HG03039 (cell line): ENCODE measurements around the gene ZPR1.

Experiments used
- ATAC-seq: cut with Tn5 transposase; IDR thresholded peaks from one replicate; pipeline ENCODE4 v1.9.1; 2021; ENCODE audit warnings: mild to moderate bottlenecking, moderate library complexity; ENCODE audit not compliant: unreplicated experiment

Gene ZPR1

DNA sequence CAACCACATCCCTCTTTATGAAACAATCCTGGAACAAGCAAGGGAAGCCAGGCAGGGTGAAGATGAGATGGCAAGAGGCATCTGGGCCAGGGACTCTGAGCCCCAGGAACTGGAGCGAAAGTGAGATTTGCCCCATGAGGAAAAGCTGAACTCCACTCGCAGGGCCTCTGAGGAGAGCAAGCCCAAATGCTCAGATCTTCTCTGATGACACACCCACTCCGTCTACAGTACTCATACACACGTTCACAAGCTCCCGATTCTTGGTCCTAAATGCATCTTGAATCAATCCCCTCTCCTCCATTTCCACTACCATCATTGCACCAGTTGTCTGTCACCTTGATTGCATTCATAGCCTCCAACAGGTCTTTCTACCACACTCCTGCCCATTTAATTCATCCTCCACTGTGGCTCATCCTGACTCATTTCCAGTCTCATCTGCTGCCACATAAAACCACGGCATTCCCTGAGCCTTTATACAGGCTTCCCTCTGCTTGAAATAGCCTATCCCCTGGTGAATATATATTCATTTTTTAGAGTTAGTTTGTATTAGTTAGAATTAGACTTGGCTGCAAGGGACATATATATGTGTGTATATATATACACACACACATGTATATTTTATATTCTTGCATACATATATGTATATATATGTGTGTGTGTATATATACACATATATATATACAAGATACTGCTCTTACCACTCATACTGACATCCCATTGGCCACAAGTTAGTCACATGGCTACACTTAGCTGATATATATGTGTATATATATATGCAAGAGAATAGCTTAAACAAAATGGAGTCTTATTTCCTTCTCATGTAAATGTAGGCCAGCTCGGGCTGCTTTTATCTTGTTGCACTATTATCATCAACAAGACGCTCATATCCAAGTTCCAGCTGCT, 5.3 kb upstream of the ZPR1 start:
- ATAC-seq = no peak

DNA sequence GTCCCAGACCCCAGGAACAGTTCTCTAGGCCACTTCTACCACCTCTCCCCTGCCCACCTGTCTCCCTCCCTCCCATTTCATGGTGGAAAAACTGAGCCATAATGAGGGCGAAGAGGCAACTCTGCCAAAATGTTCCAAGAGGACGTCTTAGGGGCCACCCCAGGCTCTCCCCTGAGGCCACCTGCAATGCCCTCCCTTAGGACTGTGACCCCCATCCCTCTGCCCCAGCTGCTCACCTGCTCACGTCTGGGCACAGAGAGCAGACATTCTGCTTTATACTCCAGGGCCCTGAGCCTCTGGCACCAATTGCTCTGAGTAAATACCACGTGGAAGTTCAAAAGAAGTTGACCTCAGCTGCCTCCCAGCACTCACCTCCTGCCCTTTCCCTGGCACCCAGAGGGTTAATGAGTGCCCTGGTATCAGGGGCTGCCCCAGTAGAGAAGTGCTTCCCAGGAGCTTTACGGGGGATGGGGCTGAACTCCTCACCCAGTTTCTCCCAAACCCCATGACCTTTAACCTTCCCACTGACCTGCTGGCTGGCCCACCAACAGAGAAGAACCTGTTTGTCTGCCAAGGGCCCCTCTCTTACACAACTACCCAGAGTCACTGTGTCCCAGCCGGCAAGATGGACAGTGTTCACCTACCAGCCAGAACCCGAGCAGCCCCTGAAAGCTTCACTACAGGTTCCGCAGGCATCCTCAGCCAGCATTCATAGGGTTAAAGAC, 4.5 kb upstream of the ZPR1 start:
- ATAC-seq = no peak

DNA sequence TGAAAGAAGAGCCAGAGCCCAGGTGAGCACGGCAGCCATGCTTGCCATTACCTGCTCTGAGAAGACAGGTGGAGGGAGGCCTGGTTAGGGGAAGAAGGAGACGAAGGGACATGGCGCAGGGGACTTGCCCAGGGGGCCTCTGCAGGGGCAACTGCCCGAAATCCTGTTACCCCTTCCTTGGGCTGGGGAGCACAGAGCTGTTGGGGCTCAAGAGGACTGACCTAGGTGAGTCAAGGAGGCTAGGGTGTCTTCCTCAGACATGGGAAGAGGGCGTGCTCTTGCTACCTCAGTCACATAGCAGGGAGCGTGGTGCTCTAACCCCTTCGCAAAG, 4.0 kb upstream of the ZPR1 start, which contains the start of gene APOA5:
Gene APOA5, minus strand, starts transcription at position 67 of the 331 bp plus-strand sequence. Its CDS starts 19 bp downstream, at position 48.
- ATAC-seq = no peak

DNA sequence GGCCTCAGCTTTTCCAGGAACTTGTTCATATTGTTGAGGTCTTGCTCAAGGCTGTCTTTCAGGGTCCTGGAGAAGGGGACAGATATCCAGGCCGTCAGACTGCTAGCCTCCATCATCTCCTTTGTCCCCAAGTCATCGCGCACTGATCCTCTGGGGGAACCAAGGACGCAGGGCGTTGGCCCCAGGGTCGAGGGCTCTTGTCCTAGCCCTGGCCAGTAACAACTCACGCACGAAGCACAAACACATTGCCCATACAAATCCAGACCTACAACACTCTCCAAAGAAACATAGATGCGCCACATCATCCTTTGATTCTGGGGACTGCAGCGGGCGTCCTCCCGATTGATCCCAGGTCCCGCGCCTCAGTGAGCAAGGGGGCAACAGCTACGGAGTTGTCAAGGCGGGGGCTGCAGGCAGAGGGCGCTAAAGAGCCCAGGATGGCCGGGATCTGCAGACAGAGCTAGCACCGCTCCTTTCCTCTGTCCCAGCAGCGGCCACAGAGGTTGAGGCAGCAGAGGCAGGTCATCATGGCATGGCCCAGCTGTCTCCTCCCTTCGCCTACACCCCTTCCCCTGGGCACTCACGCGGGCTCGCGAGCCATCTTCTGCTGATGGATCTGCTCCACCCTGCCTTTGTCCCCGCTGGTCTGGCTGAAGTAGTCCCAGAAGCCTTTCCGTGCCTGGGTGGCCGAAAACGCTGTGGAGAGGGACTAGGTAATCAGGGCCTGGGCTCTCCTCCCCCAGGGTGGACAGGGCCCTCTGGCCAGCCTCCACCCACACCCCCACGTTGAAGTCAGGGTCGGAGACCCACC, 3.4 kb upstream of the ZPR1 start:
- no peak for ATAC-seq

DNA sequence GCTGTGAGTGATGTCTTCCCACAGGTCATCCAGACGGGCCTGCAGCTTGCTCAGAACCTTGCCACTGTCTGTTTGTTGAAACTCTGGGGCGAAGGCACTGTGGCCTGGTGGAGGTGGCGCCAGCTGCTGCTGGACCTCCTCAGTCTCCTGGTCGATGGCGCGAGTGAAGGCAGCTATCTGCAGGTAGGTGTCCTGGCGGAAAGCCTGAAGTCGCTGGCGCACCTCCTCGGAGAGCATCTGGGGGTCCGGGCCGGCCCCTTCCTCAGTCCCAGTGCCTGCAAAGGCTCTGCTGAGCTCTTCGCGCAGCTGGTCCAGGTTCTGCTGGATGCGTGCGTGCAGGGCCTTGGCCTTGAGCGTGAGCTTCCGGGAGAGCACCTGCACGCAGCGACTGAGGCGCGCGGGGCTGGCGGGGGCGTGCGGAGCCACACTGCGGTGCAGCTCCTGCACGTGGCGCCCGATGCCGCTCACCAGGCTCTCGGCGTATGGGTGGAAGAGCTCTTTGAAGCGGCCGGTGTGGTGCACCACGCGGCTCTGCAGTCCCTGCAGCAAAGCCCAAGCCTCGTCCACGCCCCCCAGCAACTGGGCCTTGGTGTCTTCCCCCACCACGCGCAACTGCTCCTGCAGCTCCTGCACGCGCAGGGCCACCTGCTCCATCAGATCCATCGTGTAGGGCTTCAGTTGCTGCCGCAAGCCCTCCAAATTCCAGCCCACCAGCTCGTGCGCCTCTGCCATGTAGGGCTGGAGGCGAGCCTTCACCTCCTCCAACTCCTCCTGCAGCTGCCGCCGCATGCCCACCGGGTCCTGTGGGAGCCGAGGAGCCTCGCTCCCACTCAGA, 2.6 kb upstream of the ZPR1 start:
- no peak for ATAC-seq

DNA sequence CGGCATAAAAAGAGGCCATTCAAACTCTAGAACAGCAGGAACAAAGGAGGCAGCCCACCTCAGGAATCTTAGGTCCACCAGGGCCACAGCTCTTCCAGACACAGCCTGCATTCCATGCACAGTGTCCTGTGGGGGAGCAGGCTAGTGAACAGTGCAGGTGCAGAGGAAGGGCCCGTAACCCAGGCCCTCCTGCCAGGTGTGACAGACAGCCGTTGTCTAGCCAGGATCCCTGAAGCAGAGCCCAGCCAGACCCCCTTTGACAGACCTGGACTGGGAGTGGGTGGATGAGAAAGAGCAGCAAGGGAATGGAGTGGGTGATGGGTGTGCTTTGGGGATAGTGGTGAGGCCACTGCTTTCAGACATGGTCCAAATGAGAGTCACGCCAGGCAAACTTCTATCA, 1.2 kb upstream of the ZPR1 start:
- ATAC-seq = no peak

DNA sequence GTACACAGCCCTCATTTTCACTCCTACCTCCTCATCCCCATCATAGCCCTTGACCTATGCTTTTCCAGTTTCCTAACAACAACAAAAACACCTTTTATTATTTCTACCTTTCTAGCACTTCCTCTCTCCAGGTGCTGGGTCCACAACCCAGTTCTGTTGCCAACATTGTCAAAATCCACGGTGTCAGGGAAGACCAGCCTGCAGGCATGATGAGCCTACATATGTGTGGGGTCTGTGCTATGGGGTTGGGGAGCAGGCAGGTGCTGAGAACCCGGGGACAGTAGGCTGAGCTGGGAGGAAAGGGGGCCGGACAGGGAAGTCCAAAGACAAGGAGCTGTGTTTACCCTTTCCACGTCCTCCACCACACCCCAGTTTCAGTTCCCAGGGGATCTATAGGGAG, 711 bp upstream of the ZPR1 start:
- no peak for ATAC-seq

DNA sequence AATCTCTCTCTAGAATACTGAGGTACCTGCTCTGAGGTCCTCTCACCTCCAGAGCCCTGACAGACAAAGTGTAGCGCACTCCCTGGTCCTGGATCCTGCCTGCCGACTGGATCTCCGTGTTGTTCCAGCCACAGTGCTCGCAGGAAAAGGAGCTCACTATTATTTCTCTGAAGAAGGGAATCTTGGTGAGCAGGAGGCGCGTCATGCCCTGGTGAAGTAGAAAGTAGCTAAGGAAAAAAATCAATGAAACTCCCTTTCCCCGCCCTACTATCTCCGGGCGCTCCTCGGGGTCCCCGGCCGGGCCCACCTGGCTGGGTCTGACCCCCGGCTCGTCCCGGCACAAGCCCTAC, 412 bp downstream of the ZPR1 start:
- ATAC-seq = no peak

DNA sequence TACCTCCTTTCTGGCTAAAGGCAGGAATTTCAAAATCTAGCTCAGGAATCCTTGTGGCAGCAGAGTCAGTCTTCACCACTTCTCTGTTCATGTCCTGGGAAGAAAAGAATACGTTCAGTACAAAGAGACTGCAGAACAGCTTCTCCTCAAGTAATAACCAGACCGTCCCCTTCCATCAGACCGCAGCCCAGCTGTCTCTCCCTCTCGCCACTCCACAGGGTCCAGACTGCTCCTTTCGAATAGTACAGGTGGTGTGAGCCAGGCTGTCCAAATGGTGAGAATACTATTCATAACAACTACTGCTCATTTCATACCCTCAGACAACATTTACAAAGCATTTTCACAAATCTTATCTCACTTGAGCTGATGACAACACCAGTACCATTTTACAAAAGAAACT, 857 bp downstream of the ZPR1 start:
- ATAC-seq = no peak

DNA sequence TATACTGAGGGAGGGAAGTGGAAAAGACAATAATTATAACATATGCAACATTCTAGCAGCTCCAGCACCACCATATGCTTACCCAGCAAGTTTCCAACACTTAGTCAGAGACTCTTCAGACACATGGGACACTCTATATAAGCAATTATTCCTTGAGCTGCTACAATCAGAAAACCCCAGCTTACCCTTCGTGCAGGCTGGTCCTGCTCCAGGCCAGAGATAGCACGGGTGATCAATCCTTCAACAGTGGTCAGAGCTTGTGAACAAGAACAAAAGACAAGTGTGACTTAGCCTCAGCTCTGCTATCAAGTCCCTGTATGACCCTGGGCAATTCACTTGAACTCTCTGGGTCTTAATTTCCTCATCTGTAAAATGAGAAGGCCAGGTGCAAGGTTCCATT, 1.5 kb downstream of the ZPR1 start:
- no peak for ATAC-seq

DNA sequence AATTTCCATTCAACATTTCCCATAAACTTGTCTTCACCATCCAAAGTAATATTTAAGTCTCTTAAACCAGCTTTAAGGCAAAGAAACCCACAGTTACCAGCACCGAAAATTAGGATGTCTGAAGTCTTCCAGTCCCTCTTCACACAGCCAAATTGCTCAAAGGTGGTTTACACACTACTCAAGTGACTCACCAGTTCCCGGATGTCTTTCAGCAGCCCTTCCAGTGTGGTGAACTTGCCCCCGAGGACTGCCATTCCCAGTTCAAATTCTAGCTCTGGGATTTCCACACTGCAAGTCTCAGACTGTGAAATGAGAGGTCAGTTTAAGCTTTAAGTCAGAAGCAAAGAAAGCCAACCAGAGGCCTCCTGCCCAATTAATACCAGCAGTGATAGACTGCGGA, 5.1 kb downstream of the ZPR1 start:
- no peak for ATAC-seq

DNA sequence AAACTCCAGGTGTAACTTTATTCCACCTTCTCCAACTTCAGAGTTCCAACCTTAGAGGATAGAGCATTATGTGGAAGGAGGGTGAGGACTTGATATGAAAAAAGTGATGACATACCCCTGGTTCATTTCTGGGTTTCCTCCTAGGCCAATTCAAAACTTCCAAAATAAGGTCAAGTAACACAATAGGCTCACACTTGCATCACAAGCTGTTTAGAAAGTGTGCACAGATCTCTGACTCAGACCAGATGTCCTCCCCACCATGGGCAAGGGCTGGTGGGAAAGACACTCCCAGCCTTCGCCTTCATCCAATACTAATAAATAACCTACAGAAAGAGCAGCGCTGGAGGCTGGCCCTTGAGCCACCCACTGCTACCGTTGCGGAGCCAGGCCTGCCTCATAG, 9.3 kb downstream of the ZPR1 start:
- ATAC-seq = no peak

DNA sequence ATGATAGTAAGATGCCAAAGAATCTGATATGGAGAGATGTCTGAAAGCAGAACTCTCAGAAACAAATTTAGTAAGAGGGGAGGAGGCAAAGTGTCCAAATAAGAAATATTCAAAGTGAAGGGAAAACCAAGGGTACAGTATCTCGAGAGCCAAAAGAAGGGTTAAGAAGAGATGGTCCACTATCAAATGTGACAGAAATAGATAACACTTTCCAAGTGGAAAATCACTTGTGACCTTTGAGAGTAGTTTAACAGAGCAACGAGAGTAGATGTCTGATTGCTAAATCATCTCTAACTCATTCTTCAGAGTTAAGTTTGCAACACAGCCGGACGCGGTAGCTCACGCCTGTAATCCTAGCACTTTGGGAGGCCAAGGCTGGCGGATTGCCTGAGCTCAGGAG, 10.8 kb downstream of the ZPR1 start:
- ATAC-seq = no peak

DNA sequence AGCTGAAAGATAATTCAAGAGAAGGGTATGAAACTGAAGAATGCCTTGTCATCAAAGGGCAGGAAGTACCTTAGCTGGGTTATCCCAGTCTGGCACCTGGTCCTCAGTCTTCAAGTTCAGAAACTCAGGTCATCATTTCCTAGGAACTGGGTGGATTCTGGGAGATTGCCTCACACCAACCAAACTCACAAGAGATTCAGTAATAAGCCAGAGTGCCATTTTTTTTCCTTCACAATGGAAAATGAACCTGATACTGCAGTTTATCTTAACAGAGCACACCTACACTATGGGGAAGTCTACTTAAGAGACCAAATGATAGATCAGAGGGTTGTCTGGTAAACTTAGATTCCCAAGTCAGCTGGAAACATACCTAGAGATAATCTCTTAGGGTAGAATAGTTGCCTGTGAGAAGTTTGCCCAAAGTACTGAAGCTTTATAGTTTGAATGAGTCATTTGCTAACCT, 11.3 kb downstream of the ZPR1 start:
- ATAC-seq = no peak

DNA sequence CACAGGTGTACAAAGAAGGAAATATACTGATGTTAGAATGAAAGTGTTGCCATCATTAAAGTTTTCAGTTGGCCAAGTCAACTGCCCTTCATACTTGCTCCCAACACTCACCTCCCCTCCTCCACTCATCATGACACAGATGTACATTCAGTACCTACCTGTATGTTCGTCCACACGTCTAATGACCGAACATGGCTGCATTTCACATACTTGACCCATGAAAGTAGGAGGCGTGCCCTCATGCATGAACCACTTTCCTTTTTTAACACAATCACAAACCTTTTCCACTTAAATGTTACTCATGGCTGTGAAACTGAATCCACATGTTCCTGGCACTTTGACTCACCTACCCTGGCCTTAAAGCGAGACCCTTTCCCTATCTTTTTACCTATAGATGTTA, 11.8 kb downstream of the ZPR1 start:
- ATAC-seq = no peak

DNA sequence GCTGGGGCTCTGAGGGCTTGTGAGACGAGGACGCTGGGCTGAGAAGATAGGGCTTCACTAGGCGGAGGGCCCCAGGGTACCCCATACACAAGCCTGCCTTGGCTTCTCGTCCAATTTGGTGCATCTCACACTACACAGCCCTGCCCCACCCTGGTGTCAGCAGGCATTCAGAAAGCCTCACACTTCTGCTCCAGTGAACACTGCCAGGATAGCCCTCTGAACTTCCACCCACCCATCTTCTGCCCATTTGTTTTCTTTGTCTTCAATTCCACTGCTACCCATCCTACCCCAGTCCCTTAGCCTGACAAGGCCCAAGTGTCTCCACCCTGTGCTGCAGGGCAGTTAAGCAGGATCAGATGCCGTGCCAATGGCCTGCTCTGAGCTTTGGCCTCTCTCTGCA, 13.2 kb downstream of the ZPR1 start:
- no peak for ATAC-seq

DNA sequence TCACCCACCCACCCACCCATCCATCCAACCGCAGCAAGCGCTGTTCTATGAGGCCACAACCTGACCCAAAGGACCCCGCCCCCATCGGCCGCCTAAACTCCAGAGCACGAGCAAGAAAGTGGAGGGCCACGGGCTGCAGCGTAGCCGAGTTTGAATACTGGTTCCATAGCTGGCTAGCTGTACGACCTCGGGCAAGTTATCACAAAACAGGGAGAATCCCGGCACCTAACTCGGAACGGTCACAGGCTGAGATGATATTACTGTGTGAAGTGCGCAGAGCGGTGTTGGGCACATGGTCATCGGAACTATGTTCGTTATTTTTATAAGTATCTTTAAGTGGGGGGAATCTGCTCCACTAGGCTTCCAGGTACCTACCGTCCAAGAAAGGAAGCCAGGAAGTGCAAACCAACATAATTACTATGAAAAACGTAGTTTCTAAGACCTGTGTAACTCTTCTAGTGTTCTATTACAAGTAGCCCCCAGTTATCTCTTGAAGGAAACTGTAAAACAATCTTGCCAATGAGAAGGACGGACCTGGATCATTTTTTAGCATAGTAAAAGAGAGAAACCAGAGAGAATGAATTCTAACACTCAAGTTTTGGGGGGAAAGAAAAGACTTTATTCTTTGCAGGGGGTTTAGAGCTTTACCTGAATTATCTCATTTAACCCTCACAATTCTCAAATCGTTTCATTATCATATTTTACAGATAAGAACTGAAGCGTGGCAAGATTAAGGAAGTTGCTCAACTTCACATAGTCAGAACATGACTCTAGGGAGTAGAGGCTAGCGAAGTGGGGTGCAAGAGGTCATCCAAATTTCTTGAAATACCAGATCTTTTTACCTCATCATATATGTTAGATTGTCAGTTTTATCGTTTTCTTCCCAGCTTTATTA, 14.4 kb downstream of the ZPR1 start:
- peak; percentile 34 for ATAC-seq

DNA sequence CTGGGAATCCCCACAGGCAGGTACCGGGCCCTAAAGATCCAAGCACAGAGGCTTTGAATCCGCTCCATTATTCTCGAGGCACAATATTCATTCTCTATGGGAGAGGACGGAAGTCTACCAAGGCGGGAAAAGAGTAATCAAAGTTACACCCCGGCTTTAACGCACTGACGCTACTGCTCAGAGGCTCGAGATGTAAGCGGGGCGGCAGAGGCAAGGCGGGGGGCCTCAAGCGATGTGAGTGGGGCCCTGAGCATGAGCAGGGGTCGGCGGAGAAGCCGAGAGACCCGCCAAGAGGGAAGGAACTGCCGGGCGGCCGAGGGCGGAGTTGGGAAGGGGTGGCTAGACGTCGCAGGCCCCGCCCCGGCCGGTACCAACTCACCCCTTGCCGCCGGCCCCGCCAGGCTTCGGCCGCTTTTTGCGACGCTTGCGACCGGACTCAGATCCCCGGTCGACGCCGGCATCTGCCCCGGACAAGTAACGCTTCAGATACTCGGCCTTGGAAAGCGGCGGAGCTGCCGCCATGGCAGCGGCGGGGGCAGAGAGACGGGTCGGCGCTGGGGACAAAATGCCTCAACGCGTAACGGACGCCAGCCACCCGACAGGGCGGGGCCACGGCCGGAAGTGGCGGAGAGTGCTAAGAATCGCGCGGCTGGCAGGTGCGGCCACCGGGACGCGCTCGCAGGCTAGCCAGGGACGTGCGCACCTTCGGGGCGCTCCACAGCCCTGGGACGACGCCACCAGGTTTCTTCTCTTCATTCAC, 15.2 kb downstream of the ZPR1 start, which contains the start of gene BUD13:
Gene BUD13, minus strand, starts transcription at position 545 of the 760 bp plus-strand sequence. Its CDS starts 23 bp downstream, at position 522.
- peak; percentile 75 for ATAC-seq

DNA sequence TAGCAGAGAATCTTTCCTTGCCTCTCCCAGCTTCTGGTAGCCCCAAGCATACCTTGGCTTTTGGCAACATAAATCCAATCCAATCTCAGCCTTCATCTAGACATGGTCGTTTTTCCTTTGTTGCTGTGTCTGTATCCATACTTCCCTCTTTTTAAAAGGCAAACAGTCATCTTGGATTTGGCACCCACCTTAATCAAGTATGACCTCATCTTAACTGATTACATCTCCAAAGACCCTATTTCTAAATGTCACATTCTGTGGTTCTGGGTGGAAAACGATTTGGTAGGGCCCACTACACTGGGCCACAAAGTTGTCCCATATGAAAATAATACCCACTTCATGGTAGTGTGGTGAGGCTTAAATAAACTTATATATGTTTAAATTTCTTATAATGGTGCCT, 15.9 kb downstream of the ZPR1 start:
- no peak for ATAC-seq
